SK-N-MC (cell line): ENCODE results near the gene APBA1.

Source experiments
- EZH2 ChIP-seq: fragments of 200-600 bp; sonication (generic); IDR thresholded peaks from one replicate; pipeline ENCODE4 v1.6.1; 2017; ENCODE audit warnings: antibody characterized with exemption
- FOXP2 ChIP-seq: optimal IDR thresholded peaks from 2 replicates; pipeline ENCODE3; 2011; ENCODE audit warnings: mild to moderate bottlenecking, moderate library complexity; ENCODE audit not compliant: insufficient read depth; ENCODE audit errors: extremely low read length, control extremely low read depth
- POLR2AphosphoS5 ChIP-seq: IDR thresholded peaks from 2 replicates; pipeline ENCODE4 v1.6.1; 2012; ENCODE audit warnings: mild to moderate bottlenecking, low read depth, low read length, borderline replicate concordance

- no peak for TF ChIP-seq POLR2AphosphoS5
- no peak for TF ChIP-seq EZH2
- TF ChIP-seq FOXP2: no peak
Observed at GRCh38 chr9:69579032-69579758, 93.0 kb downstream of the APBA1 start.
